Progenitor cell of endocrine pancreas (in vitro differentiated cells): Measurements from ENCODE around the gene RARB. TPM values are rescaled to one million over a fixed set of nuclear protein-coding genes. Genes with fewer than 3 reads are reported as not detected.

Experiments
- DNase-seq: peaks from one replicate; pipeline ENCODE4 v3.0.0; 2021; ENCODE audit warnings: low spot score; ENCODE audit not compliant: unreplicated experiment
- H3K27ac Mint-ChIP-seq: 2 replicates; pipeline ENCODE4 v1.8.0; 2021; ENCODE audit warnings: mild to moderate bottlenecking, moderate library complexity, mixed read lengths
- H3K27me3 Mint-ChIP-seq: 2 replicates; pipeline ENCODE4 v1.8.0; 2021; ENCODE audit warnings: mixed read lengths
- H3K36me3 Mint-ChIP-seq: 2 replicates; pipeline ENCODE4 v1.8.0; 2022; ENCODE audit warnings: mixed read lengths; ENCODE audit not compliant: insufficient read depth
- H3K4me1 Mint-ChIP-seq: 2 replicates; pipeline ENCODE4 v1.8.0; 2021; ENCODE audit warnings: low read depth, mixed read lengths
- H3K4me3 Mint-ChIP-seq: 2 replicates; pipeline ENCODE4 v1.8.0; 2021; ENCODE audit warnings: low read depth, mild to moderate bottlenecking, moderate library complexity, mixed read lengths
- H3K9me3 Mint-ChIP-seq: 2 replicates; pipeline ENCODE4 v1.8.0; 2021; ENCODE audit warnings: low read depth, mixed read lengths
- total RNA-seq: library from RNA; stranded (reverse); gene quantifications from 2 replicates; pipeline ENCODE4 v1.2.1, GENCODE V29; 2021
- TF ChIP-seq, protein P1 (sequence below): fragments of 200-600 bp; sonication (generic); IDR thresholded peaks from one replicate; pipeline ENCODE4 v1.5.0; 2021; ENCODE audit warnings: antibody characterized with exemption, mild to moderate bottlenecking; ENCODE audit not compliant: unreplicated experiment

Gene RARB
- total RNA-seq, 1 donor from 2014 or later = 30.0 TPM

DNA sequence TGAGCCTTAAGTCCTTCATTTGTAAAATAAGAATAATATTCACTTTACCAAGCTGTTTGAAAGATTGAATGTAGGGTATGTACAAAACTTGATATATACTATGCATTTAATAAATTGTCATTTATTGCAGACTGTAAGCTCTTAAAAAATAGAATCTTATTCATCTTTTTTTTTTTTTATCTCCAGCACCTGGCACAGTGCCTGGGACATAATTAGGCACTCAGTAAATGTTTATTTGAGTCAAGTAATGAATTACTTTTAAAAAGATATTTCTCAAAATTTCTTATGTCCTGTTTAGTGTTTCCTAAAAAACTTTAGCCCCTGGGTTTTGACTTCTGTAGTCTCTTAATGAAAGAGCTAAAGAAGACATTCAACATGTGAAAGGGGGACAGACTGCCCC is 164.9 kb downstream of the RARB start:
- Mint-ChIP-seq H3K4me3 (no peak overlapping the region), H3K36me3 (peaks cover 30% of the 10 kb centered on the region), H3K27me3 (no peaks in the 10 kb centered on the region), H3K9me3 (no peaks in the 10 kb centered on the region), H3K4me1 (peaks cover 37% of the 10 kb centered on the region), H3K27ac (peak overlapping the region; percentile 4)
- no peak for DNase-seq
- TF ChIP-seq, protein P1, sequence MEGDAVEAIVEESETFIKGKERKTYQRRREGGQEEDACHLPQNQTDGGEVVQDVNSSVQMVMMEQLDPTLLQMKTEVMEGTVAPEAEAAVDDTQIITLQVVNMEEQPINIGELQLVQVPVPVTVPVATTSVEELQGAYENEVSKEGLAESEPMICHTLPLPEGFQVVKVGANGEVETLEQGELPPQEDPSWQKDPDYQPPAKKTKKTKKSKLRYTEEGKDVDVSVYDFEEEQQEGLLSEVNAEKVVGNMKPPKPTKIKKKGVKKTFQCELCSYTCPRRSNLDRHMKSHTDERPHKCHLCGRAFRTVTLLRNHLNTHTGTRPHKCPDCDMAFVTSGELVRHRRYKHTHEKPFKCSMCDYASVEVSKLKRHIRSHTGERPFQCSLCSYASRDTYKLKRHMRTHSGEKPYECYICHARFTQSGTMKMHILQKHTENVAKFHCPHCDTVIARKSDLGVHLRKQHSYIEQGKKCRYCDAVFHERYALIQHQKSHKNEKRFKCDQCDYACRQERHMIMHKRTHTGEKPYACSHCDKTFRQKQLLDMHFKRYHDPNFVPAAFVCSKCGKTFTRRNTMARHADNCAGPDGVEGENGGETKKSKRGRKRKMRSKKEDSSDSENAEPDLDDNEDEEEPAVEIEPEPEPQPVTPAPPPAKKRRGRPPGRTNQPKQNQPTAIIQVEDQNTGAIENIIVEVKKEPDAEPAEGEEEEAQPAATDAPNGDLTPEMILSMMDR = no peak

DNA sequence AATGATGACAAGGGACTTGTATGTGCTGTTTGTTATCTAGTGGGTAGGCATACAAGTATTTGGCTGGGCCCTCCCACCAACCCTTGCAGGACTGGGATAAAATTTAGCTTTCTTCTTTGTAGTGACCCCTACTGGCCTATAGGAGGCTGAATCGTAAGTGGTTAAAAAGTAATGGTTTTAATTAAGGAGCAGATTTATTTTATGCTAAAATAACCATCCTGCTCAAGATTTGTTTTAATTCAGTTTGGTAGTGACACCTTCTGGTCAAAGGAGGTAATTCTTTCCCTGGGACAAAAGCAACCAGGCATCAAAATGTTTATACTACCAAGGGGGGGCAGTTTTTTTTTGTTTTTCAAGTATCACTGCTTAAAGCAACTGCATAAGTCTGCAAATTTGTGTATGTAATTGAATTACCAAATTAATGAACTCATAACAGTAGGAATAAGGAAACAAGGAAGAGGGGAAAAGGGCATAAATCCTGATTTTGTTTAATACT is 166.0 kb downstream of the RARB start:
- TF ChIP-seq, protein P1 = peak; percentile 82
- Mint-ChIP-seq H3K27me3 (no peaks in the 10 kb centered on the region), H3K4me3 (no peak overlapping the region)

GRCh38 chr3:25597535-25598101 is 169.6 kb downstream of the RARB start:
- H3K4me3 Mint-ChIP-seq = no peak overlapping the region
- no peak for DNase-seq
- no peaks in the 10 kb centered on the region for H3K27me3 Mint-ChIP-seq
- no peaks in the 10 kb centered on the region for H3K9me3 Mint-ChIP-seq
- peaks cover 33% of the 10 kb centered on the region for H3K36me3 Mint-ChIP-seq
- H3K27ac Mint-ChIP-seq = peak overlapping the region; percentile 6
- H3K4me1 Mint-ChIP-seq = peaks cover 32% of the 10 kb centered on the region
- TF ChIP-seq, protein P1 = no peak

More for the DNA sequence above, 166.0 kb downstream of the RARB start:
- H3K9me3 Mint-ChIP-seq = no peaks in the 10 kb centered on the region
- H3K36me3 Mint-ChIP-seq = peaks cover 28% of the 10 kb centered on the region
- peaks cover 37% of the 10 kb centered on the region for H3K4me1 Mint-ChIP-seq
- no peak for DNase-seq
- H3K27ac Mint-ChIP-seq = peak overlapping the region; percentile 53

- no peaks in the 10 kb centered on the region for H3K27me3 Mint-ChIP-seq
- H3K9me3 Mint-ChIP-seq = no peaks in the 10 kb centered on the region
- H3K4me1 Mint-ChIP-seq = no peaks in the 10 kb centered on the region
- DNase-seq = no peak
- H3K4me3 Mint-ChIP-seq = no peak overlapping the region
- H3K27ac Mint-ChIP-seq = no peak overlapping the region
- TF ChIP-seq, protein P1 = no peak
- H3K36me3 Mint-ChIP-seq = peaks cover 40% of the 10 kb centered on the region
Measured at GRCh38 chr3:25603703-25604102, 175.6 kb downstream of the RARB start.

DNA sequence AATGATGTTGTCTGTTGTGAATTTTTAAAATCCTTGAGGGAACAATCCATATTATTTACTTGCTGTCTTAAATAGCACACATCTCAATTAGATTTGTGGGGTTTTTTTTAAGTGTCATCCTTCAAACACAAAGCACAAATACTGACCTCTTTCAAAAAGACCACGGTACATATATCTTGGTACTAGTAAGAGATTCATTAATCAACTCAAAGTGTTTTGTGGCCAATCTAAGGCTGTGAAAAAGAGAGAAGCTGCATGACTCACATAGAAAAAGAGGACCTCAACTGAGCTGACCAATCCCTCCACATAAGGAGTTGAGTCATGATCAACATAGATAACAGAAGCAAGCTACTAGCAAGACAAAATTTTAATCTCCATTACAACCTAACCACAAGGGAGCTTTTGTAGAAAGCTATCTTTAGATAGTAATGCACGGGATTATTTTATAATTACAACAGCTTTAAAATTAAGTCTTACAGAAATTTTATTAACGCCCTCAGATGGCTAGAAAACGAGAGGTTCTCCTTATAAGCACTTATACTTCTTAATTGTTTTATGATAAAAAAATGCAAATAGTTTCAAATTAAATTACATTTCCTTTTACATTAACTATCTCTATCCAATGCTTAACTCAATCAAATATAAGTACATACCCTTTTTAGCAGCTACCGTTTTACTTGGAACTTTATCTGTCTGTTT is 176.2 kb downstream of the RARB start:
- H3K27ac Mint-ChIP-seq = no peak overlapping the region
- no peaks in the 10 kb centered on the region for H3K27me3 Mint-ChIP-seq
- H3K36me3 Mint-ChIP-seq = peaks cover 37% of the 10 kb centered on the region

More for the DNA sequence above, 176.2 kb downstream of the RARB start:
- no peak overlapping the region for H3K4me3 Mint-ChIP-seq
- H3K4me1 Mint-ChIP-seq = no peaks in the 10 kb centered on the region
- no peak for DNase-seq
- no peaks in the 10 kb centered on the region for H3K9me3 Mint-ChIP-seq
- TF ChIP-seq, protein P1 = no peak
